OCI-LY1 (cell line): ENCODE results near the gene DNMT1.

ENCODE experiments used
- EZH2 ChIP-seq: fragments of 200-600 bp; sonication (generic), shearing (Covaris generic); IDR thresholded peaks from 2 replicates; pipeline ENCODE4 v1.8.0; 2017; ENCODE audit warnings: borderline replicate concordance, mixed run types, mild to moderate bottlenecking, antibody characterized with exemption, low read length, moderate library complexity, mixed read lengths
- TF ChIP-seq, protein P1 (sequence below): fragments of 200-600 bp; sonication (generic), shearing (Covaris generic); IDR thresholded peaks from 2 replicates; pipeline ENCODE4 v1.5.1; 2017; ENCODE audit warnings: mild to moderate bottlenecking, antibody characterized with exemption, low read length, moderate library complexity, mixed read lengths

DNA sequence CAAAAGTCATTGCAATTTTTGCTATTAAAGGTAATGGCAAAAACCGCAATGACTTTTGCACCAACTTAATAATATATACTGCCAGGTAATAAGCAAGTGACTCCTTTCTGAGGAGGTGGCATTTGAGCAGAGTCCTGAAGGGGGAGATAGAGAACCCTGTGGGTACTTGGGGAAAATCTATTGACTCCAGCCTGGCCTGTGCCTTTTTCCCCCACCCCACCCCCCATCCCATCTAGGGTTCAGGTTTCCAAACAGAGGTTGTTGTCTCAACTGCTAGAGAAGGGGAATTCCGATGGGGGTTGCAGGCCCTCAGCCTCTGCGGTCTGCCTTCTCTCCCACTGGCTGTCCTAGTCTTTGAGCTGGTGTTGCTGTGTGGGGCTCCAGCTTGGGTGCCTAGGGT is 24.9 kb upstream of the DNMT1 start:
- TF ChIP-seq, protein P1, sequence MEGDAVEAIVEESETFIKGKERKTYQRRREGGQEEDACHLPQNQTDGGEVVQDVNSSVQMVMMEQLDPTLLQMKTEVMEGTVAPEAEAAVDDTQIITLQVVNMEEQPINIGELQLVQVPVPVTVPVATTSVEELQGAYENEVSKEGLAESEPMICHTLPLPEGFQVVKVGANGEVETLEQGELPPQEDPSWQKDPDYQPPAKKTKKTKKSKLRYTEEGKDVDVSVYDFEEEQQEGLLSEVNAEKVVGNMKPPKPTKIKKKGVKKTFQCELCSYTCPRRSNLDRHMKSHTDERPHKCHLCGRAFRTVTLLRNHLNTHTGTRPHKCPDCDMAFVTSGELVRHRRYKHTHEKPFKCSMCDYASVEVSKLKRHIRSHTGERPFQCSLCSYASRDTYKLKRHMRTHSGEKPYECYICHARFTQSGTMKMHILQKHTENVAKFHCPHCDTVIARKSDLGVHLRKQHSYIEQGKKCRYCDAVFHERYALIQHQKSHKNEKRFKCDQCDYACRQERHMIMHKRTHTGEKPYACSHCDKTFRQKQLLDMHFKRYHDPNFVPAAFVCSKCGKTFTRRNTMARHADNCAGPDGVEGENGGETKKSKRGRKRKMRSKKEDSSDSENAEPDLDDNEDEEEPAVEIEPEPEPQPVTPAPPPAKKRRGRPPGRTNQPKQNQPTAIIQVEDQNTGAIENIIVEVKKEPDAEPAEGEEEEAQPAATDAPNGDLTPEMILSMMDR, result peak; percentile 74
- no peak for TF ChIP-seq EZH2
